Measurements from ENCODE around the gene PITX3. TPM values are rescaled to one million over a fixed set of nuclear protein-coding genes. Genes with fewer than 3 reads are reported as not detected.

The PITX3 gene
- polyA plus RNA-seq, 1 of the 3 experiments (the other 2 are of a cell fraction), result not detected

DNA sequence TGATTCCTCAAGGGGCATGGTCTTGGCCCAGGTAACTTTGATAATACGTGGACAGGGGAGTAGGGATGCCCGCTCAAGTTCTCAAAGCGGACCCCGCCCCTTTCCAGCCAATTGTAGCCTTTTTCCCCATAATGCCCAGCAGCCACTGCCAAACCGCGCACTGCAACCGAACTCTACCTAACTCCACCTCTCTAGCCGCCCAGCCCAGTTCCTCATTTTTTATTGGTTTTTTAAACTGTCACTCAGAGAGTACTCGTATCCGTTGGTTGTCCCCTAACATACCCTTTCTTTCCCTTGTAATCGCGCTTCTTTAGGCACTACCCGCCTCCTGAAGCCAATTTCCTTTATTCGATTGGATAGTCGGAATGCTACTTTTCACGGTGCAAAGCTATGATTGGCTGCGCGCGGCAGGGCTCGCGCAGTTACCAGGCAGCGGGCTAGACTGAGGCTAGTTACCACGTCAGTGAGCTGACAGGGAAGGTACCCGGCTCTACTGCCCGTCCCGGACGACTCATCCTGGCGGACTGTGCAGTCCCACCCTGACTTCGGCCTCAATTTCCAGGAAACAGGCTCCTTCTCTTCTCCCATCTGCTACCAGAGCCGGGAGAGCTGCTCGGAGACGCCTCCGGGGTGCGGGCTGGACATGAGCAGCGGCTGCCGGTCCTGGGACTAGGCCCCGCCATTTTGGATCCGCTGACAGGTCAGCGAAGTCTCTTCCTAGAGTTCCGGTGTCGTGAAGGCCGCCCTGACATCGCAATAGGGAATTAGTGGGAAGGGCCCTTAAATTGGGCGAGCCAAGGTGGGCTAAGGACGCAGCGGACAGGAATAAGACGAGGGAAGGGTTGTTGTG, 4.0 kb upstream of the PITX3 start, which contains the start of gene GBF1 (continued):
- TF ChIP-seq IRF3 (IDR thresholded peaks at IDR 0.05; ENCODE audit: low read depth, low read length) (peak; percentile 83), YY1 (IDR thresholded peaks at IDR 0.05; ENCODE audit: low read depth) (peak; percentile 94), FOSL2 (IDR thresholded peaks at IDR 0.05; ENCODE audit: borderline replicate concordance, low read depth) (no peak), JUND (IDR thresholded peaks at IDR 0.05) (no peak), TAF1 (IDR thresholded peaks at IDR 0.05; ENCODE audit: borderline replicate concordance, low read depth, low read length) (peak; percentile 19; the same call in 1 of the 2 replicates), EP300 (IDR thresholded peaks at IDR 0.05; ENCODE audit: borderline replicate concordance in 1 of 2, low read depth in 1 of 2, low read length in 1 of 2) (peak in 1 of 2 experiments; percentile 73; a peak in 1 of 4 replicates), NRF1 (IDR thresholded peaks at IDR 0.05; ENCODE audit: low read depth, low read length) (peak; percentile 60)

GRCh38 chr10:102243309-102243708, 2.0 kb upstream of the PITX3 start:
- H2AFZ ChIP-seq (ENCODE audit: low read depth), result no peak overlapping the region
- peaks cover 12% of the 10 kb centered on the region for H4K20me1 ChIP-seq (ENCODE audit: insufficient read depth)
- POLR2A ChIA-PET, result no interaction called here
- no peaks in the 10 kb centered on the region for H3K36me3 ChIP-seq (replicated peaks in 1 of 2; ENCODE audit: control insufficient read depth in 1 of 2, insufficient read depth in 2 of 2, low read length in 1 of 2)
- peaks cover 10% of the 10 kb centered on the region; the same call in 1 of the 2 replicates for H3K27me3 ChIP-seq (ENCODE audit: insufficient read depth)
- CTCF ChIA-PET, result interaction anchor here (1.0 to 3.4 kb wide), 2 partner anchors 12 to 151 kb away, joined by 4 to 28 read pairs; no protein-coding TSS in a partner anchor
- peaks cover 12 to 35% of the 10 kb centered on the region in 2 experiments; a peak in 2 of 4 replicates for H3K4me1 ChIP-seq (ENCODE audit: control insufficient read depth in 1 of 2, insufficient read depth in 2 of 2, low read depth in 1 of 2, low read length in 1 of 2)
- no peak for DNase-seq
- H3K9ac ChIP-seq, result no peak overlapping the region
- no peak overlapping the region for H3K4me2 ChIP-seq
- TF ChIP-seq TEAD4 (IDR thresholded peaks at IDR 0.05; ENCODE audit: borderline replicate concordance, insufficient read depth) (no peak), ZBTB33 (IDR thresholded peaks at IDR 0.05; ENCODE audit: borderline replicate concordance, low read depth) (no peak), IRF3 (IDR thresholded peaks at IDR 0.05; ENCODE audit: low read depth, low read length) (no peak), ELF1 (IDR thresholded peaks at IDR 0.05) (no peak), GABPA (IDR thresholded peaks at IDR 0.05; ENCODE audit: low read depth) (no peak), SMC3 (IDR thresholded peaks at IDR 0.05; ENCODE audit: low read depth, low read length) (no peak), JUND (IDR thresholded peaks at IDR 0.05) (no peak), MEF2A (IDR thresholded peaks at IDR 0.05; ENCODE audit: borderline replicate concordance, low read depth) (no peak)
- H3K4me3 ChIP-seq (ENCODE audit: low read depth in 2 of 2, low read length in 1 of 2), result no peak overlapping the region; a peak in 1 of 4 replicates
- peaks cover 13% of the 10 kb centered on the region for H3F3A ChIP-seq (replicated peaks; ENCODE audit: insufficient read depth)
- no peak overlapping the region for H3K27ac ChIP-seq (ENCODE audit: low read depth in 2 of 2, low read length in 1 of 2)
- no peaks in the 10 kb centered on the region for H3K9me3 ChIP-seq
- WGBS (ENCODE audit: low lambda C conversion rate), result 57% methylated on average over 2 of the region's 2 CpGs
- H3K9me2 ChIP-seq, result no peaks in the 10 kb centered on the region
- peaks cover 28% of the 10 kb centered on the region for H3K79me2 ChIP-seq (ENCODE audit: insufficient read depth)

All from SK-N-SH (cell line).